Spleen (tissue), 7 donors: Measurements from ENCODE around the gene CCNY.

Experiments
- CTCF ChIP-seq, 11 experiments: fragments of 200-600 bp in 7 of 11; fragments of 450-650 bp in 4 of 11; sonication (generic) in 4 of 11; IDR thresholded peaks in 8 of 11; conservative IDR thresholded peaks in 3 of 11; 1 replicate in 7 of 11; 2 replicates in 4 of 11; pipeline versions ENCODE4 v1.4.0 to v1.8.0; 2016 to 2021; ENCODE audit warnings: antibody characterized with exemption in 11 of 11, inconsistent platforms in 4 of 11, mild to moderate bottlenecking in 1 of 11
- POLR2A ChIP-seq, 3 donors: fragments of 450-650 bp; IDR thresholded peaks; one replicate each; pipeline ENCODE4 v1.5.1; 2017; ENCODE audit warnings: antibody characterized with exemption in 3 of 3, mild to moderate bottlenecking in 1 of 3
- POLR2AphosphoS5 ChIP-seq, 3 donors: sonication (generic); formaldehyde crosslinking; IDR thresholded peaks; one replicate each; pipeline ENCODE4 v1.5.1; 2017; ENCODE audit warnings: antibody characterized with exemption in 3 of 3
- donor health status: DM: no; HTN: no; CAD: no; lungs with moderate emphysema.
- donor health status: DM: no; HTN: no; CAD: no.
- donor health status: DM: no; HTN: no; CAD: no.

GRCh38 chr10:35355971-35356724 lies 19.8 kb downstream of the CCNY start:
- TF ChIP-seq POLR2AphosphoS5 (IDR thresholded peaks at IDR 0.05): no peak
- TF ChIP-seq POLR2A (IDR thresholded peaks at IDR 0.05): no peak
- TF ChIP-seq CTCF (IDR thresholded peaks at IDR 0.05 in 8 of 11, conservative IDR thresholded peaks at IDR 0.05 in 3 of 11): no peak
